AG04449 (cell line): ENCODE measurements around the gene RTKN2.

ENCODE experiments used
- CTCF ChIA-PET: fragments of 350-600 bp; formaldehyde crosslinking; extraction: SDS; loops from one replicate; lab custom pipeline; 2021; ENCODE audit warnings: antibody characterized with exemption; lab: Yijun Ruan, JAX
- POLR2A ChIA-PET: fragments of 400-600, 350-600 bp; formaldehyde crosslinking; extraction: SDS; loops from one replicate; lab custom pipeline; 2020; ENCODE audit warnings: antibody characterized with exemption, inconsistent platforms; lab: Yijun Ruan, JAX
- DNase-seq: peaks from one replicate; pipeline ENCODE4 v3.0.0-alpha.2; 2010; ENCODE audit warnings: low read depth, low spot score
- H3K4me3 ChIP-seq: 2 replicates; pipeline ENCODE4 v1.5.1; 2011; ENCODE audit warnings: low read depth, mild to moderate bottlenecking, control low read depth, low read length
- TF ChIP-seq, protein P1 (sequence below): IDR thresholded peaks from one replicate; pipeline ENCODE4 v1.5.1; 2011; ENCODE audit warnings: mild to moderate bottlenecking, moderate library complexity, low read length, control low read depth, inconsistent platforms; ENCODE audit not compliant: insufficient read depth; ENCODE audit errors: missing control alignments

RTKN2 gene

GRCh38 chr10:62230344-62231121 is 38.1 kb downstream of the RTKN2 start:
- DNase-seq = no peak
- ChIA-PET POLR2A (interaction anchor here (1.2 to 1.3 kb wide), 2 partner anchors 177 to 181 kb away, joined by 3 to 7 read pairs; no protein-coding TSS in a partner anchor), CTCF (interaction anchor here (0.8 to 1.2 kb wide), 2 partner anchors 9 to 15 kb away, joined by 3 to 4 read pairs; no protein-coding TSS in a partner anchor)
- no peak overlapping the region for H3K4me3 ChIP-seq
- TF ChIP-seq, protein P1, sequence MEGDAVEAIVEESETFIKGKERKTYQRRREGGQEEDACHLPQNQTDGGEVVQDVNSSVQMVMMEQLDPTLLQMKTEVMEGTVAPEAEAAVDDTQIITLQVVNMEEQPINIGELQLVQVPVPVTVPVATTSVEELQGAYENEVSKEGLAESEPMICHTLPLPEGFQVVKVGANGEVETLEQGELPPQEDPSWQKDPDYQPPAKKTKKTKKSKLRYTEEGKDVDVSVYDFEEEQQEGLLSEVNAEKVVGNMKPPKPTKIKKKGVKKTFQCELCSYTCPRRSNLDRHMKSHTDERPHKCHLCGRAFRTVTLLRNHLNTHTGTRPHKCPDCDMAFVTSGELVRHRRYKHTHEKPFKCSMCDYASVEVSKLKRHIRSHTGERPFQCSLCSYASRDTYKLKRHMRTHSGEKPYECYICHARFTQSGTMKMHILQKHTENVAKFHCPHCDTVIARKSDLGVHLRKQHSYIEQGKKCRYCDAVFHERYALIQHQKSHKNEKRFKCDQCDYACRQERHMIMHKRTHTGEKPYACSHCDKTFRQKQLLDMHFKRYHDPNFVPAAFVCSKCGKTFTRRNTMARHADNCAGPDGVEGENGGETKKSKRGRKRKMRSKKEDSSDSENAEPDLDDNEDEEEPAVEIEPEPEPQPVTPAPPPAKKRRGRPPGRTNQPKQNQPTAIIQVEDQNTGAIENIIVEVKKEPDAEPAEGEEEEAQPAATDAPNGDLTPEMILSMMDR = no peak

- DNase-seq = no peak
- ChIA-PET CTCF (interaction anchor here (1.0 to 1.4 kb wide), 2 partner anchors 10 to 328 kb away, joined by 3 read pairs; no protein-coding TSS in a partner anchor), POLR2A (interaction anchor here (1.0 kb wide), 1 partner anchor 9 kb away, joined by 3 read pairs; no protein-coding TSS in a partner anchor)
- H3K4me3 ChIP-seq = no peak overlapping the region
- TF ChIP-seq, protein P1 = no peak
Measured at GRCh38 chr10:62225362-62225761, 43.3 kb downstream of the RTKN2 start.

DNA sequence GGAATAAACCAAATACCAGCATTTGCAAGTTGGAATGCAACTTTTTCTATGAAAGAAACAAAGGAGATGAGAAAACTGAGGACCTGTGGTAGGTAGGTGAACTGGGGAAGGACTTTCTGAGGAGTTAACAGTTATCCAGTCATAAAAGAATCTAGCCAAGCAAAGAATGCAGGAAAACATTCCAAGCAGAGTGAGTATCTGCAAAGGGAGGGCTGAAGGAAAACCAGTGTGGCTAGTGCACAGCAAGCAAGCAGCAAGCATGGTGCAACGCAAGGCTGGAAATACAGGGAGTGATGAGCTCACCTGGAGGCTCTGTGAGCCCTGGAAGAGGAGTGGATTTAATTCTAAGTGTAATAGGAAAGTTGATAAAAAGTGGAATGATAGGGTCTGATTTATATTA is 44.0 kb downstream of the RTKN2 start:
- TF ChIP-seq, protein P1 = no peak
- POLR2A ChIA-PET = interaction anchor here (1.0 kb wide), 1 partner anchor 8 kb away, joined by 3 read pairs; no protein-coding TSS in a partner anchor
- CTCF ChIA-PET = interaction anchor here (1.0 to 1.4 kb wide), 2 partner anchors 10 to 328 kb away, joined by 3 read pairs; no protein-coding TSS in a partner anchor
- no peak for DNase-seq
- H3K4me3 ChIP-seq = no peak overlapping the region

DNA sequence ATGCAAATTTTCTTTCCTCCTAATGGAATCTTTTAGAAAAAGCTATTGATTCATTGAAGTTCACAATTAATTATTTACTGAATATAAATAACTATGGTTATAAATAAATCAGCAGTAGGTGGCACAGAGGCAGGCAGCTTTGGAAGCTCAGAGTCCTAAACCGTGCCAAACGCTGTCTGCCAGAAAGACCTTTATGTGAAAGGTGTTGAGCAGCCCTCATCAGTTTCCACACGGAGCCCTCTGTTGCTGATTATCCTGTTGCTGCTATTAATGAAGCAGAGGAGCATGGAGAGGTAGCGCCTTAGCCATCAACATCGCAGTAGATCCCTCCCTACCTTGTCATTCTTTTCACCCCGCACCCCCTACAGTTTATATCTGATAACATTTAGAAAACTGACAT is 51.0 kb downstream of the RTKN2 start:
- TF ChIP-seq, protein P1 = no peak
- POLR2A ChIA-PET = no interaction called here
- H3K4me3 ChIP-seq = no peak overlapping the region
- CTCF ChIA-PET = no interaction called here
- DNase-seq = no peak

DNA sequence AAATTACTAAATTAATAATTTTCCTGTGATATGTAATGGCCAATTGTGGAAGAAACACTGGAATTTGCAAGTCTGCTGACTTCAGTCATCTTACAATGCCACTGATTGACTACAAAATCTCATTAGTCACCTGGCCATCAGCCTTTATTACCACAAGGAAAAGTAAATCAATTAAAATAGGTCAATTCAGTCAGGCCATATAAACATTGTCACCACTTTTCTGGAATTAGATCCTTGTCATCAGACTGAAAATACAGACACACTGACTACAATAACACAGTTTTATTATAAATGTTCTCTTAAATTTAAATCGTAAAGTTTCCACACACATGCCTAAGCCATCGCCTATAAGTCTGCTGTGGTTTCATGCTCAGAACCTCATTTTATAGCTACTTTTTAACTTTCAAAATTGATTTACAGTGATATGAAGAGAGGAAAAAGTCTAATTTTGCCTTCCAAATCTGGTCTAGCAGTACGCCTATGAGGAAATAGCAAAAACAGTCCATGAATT is 54.2 kb downstream of the RTKN2 start:
- CTCF ChIA-PET = interaction anchor here (1.2 kb wide), 1 partner anchor 11 kb away, joined by 3 read pairs; no protein-coding TSS in a partner anchor
- POLR2A ChIA-PET = no interaction called here
- H3K4me3 ChIP-seq = no peak overlapping the region
- DNase-seq = no peak
- TF ChIP-seq, protein P1 = no peak
